IMR-90 (cell line): ENCODE results near the gene ADGRL3. TPM values are rescaled to one million over a fixed set of nuclear protein-coding genes. Genes with fewer than 3 reads are reported as not detected.

Experiments used
- ATAC-seq: fragments of 200-7000 bp; cut with Tn5 transposase; 2 replicates; pipeline ENCODE4 v1.9.1; 2020; ENCODE audit warnings: low read depth, mild to moderate bottlenecking, moderate library complexity
- BruUV-seq: library from RNA; stranded (reverse); fragments of 400-500 nt; replicated peaks from 2 replicates; lab custom pipeline; 2021; lab: Mats Ljungman, UMichigan
- CTCF ChIA-PET: fragments of 300-600 bp; formaldehyde crosslinking; extraction: SDS; loops from one replicate; lab custom pipeline; 2021; ENCODE audit warnings: antibody characterized with exemption; lab: Yijun Ruan, JAX
- POLR2A ChIA-PET: fragments of 300-600 bp; sonication (Branson Sonifier 250); formaldehyde crosslinking; loops from one replicate; lab custom pipeline; 2022; ENCODE audit warnings: antibody characterized with exemption; ENCODE audit not compliant: unreplicated experiment; lab: Charles Lee
- DNase-seq: peaks from one replicate; pipeline ENCODE4 v3.0.0; 2013
- H2AFZ ChIP-seq: replicated peaks from 2 replicates; pipeline ENCODE3; 2013; ENCODE audit warnings: low read length, mild to moderate bottlenecking; ENCODE audit not compliant: poor library complexity
- H2AK5ac ChIP-seq: 2 replicates; pipeline ENCODE4 v1.6.1; 2013; ENCODE audit warnings: low read depth, low read length, inconsistent platforms
- H2AK9ac ChIP-seq: replicated peaks from 2 replicates; pipeline ENCODE3; 2013; ENCODE audit warnings: mild to moderate bottlenecking, low read depth, low read length, moderate library complexity; ENCODE audit not compliant: poor library complexity
- H2BK120ac ChIP-seq: 2 replicates; pipeline ENCODE4 v1.6.1; 2013; ENCODE audit warnings: low read depth, low read length, inconsistent platforms
- H2BK15ac ChIP-seq: 3 replicates; pipeline ENCODE4 v1.6.1; 2013; ENCODE audit warnings: low read depth, low read length, inconsistent platforms
- H2BK20ac ChIP-seq: 2 replicates; pipeline ENCODE4 v1.6.1; 2013; ENCODE audit warnings: low read depth, mild to moderate bottlenecking, inconsistent platforms, low read length, moderate library complexity
- H2BK5ac ChIP-seq: 2 replicates; pipeline ENCODE4 v1.6.1; 2013; ENCODE audit warnings: mild to moderate bottlenecking, low read depth, low read length, inconsistent platforms; ENCODE audit not compliant: poor library complexity, severe bottlenecking
- H3K14ac ChIP-seq: replicated peaks from 2 replicates; pipeline ENCODE4 v1.6.1; 2013; ENCODE audit warnings: low read depth, low read length, inconsistent platforms
- H3K18ac ChIP-seq: 2 replicates; pipeline ENCODE4 v1.6.1; 2013; ENCODE audit warnings: low read depth, low read length, control low read depth
- H3K23ac ChIP-seq: 2 replicates; pipeline ENCODE4 v1.6.1; 2013; ENCODE audit warnings: low read depth, low read length, inconsistent platforms
- H3K27ac ChIP-seq: 2 replicates; pipeline ENCODE4 v1.5.1; 2013; ENCODE audit warnings: mild to moderate bottlenecking, control low read depth, low read length; ENCODE audit not compliant: insufficient read depth
- H3K27me3 ChIP-seq: 2 replicates; pipeline ENCODE4 v1.6.1; 2013; ENCODE audit warnings: low read length; ENCODE audit not compliant: control insufficient read depth, insufficient read depth
- H3K36me3 ChIP-seq: 2 replicates; pipeline ENCODE4 v1.6.1; 2013; ENCODE audit warnings: low read length, mixed read lengths; ENCODE audit not compliant: control insufficient read depth, insufficient read depth
- H3K4ac ChIP-seq: 2 replicates; pipeline ENCODE4 v1.6.1; 2013; ENCODE audit warnings: low read depth, low read length, inconsistent platforms
- H3K4me1 ChIP-seq: 2 replicates; pipeline ENCODE4 v1.6.1; 2013; ENCODE audit warnings: low read length, mixed read lengths; ENCODE audit not compliant: control insufficient read depth, insufficient read depth
- H3K4me2 ChIP-seq: 2 replicates; pipeline ENCODE4 v1.6.1; 2013; ENCODE audit warnings: low read depth, mild to moderate bottlenecking, control low read depth, low read length, moderate library complexity
- H3K4me3 ChIP-seq: 2 replicates; pipeline ENCODE4 v1.5.1; 2013; ENCODE audit warnings: low read depth, mild to moderate bottlenecking, control low read depth, low read length, moderate library complexity; ENCODE audit not compliant: insufficient read depth
- H3K56ac ChIP-seq: 2 replicates; pipeline ENCODE4 v1.6.1; 2013; ENCODE audit warnings: low read length, inconsistent platforms; ENCODE audit not compliant: insufficient read depth; ENCODE audit errors: extremely low read depth
- H3K79me1 ChIP-seq, 2 experiments: 2 replicates each; pipeline ENCODE4 v1.6.1; 2013; ENCODE audit warnings: low read length in 2 of 2, inconsistent platforms in 1 of 2, low read depth in 1 of 2
- H3K9ac ChIP-seq: 2 replicates; pipeline ENCODE4 v1.6.1; 2013; ENCODE audit warnings: low read depth, low read length, control low read depth
- H3K9me1 ChIP-seq: 2 replicates; pipeline ENCODE4 v1.6.1; 2013; ENCODE audit warnings: low read length, inconsistent platforms; ENCODE audit not compliant: insufficient read depth
- H3K9me3 ChIP-seq: 2 replicates; pipeline ENCODE4 v1.6.1; 2013; ENCODE audit warnings: low read length; ENCODE audit not compliant: control insufficient read depth, insufficient read depth
- H4K20me1 ChIP-seq: 2 replicates; pipeline ENCODE4 v1.6.1; 2013; ENCODE audit warnings: low read length, inconsistent platforms; ENCODE audit not compliant: insufficient read depth
- H4K5ac ChIP-seq: 2 replicates; pipeline ENCODE4 v1.6.1; 2013; ENCODE audit warnings: mild to moderate bottlenecking, low read depth, low read length, control low read depth
- H4K8ac ChIP-seq, 2 experiments: 2 replicates each; pipeline ENCODE4 v1.6.1; 2013; ENCODE audit warnings: low read depth in 2 of 2, low read length in 2 of 2, control low read depth in 1 of 2, inconsistent platforms in 1 of 2
- H4K91ac ChIP-seq: 2 replicates; pipeline ENCODE4 v1.6.1; 2013; ENCODE audit warnings: low read depth, low read length, inconsistent platforms; ENCODE audit not compliant: insufficient read depth
- BHLHE40 ChIP-seq: fragments of 150-350 bp; IDR thresholded peaks from 2 replicates; pipeline ENCODE4 v1.6.1; 2016; ENCODE audit warnings: mild to moderate bottlenecking, low read depth, low read length
- CEBPB ChIP-seq: IDR thresholded peaks from 2 replicates; pipeline ENCODE4 v1.6.1; 2012; ENCODE audit warnings: low read depth, low read length, improper control_type of control experiment
- CHD1 ChIP-seq: IDR thresholded peaks from 2 replicates; pipeline ENCODE4 v1.6.1; 2012; ENCODE audit warnings: low read depth, low read length, improper control_type of control experiment
- FOS ChIP-seq: fragments of 150-350 bp; IDR thresholded peaks from 2 replicates; pipeline ENCODE4 v1.6.1; 2016; ENCODE audit warnings: low read depth, low read length
- MAFK ChIP-seq: IDR thresholded peaks from 2 replicates; pipeline ENCODE4 v1.6.1; 2012; ENCODE audit warnings: low read depth, low read length, improper control_type of control experiment
- MAZ ChIP-seq: IDR thresholded peaks from 2 replicates; pipeline ENCODE4 v1.6.1; 2012; ENCODE audit warnings: low read depth, mild to moderate bottlenecking, low read length, improper control_type of control experiment, moderate library complexity, borderline replicate concordance
- MXI1 ChIP-seq: IDR thresholded peaks from 2 replicates; pipeline ENCODE4 v1.6.1; 2012; ENCODE audit warnings: low read depth, mild to moderate bottlenecking, low read length, moderate library complexity, borderline replicate concordance
- NFE2L2 ChIP-seq: fragments of 150-350 bp; IDR thresholded peaks from 2 replicates; pipeline ENCODE4 v1.6.1; 2016; ENCODE audit warnings: low read depth, mild to moderate bottlenecking, low read length
- POLR2A ChIP-seq: IDR thresholded peaks from 2 replicates; pipeline ENCODE4 v1.6.1; 2012; ENCODE audit warnings: mild to moderate bottlenecking, low read depth, low read length
- RAD21 ChIP-seq: IDR thresholded peaks from 2 replicates; pipeline ENCODE4 v1.6.1; 2012; ENCODE audit warnings: low read length, improper control_type of control experiment
- RCOR1 ChIP-seq: IDR thresholded peaks from 2 replicates; pipeline ENCODE4 v1.6.1; 2012; ENCODE audit warnings: mild to moderate bottlenecking, low read length, improper control_type of control experiment; ENCODE audit not compliant: insufficient replicate concordance
- RFX5 ChIP-seq: IDR thresholded peaks from 2 replicates; pipeline ENCODE4 v1.8.0; 2012; ENCODE audit warnings: low read depth, mild to moderate bottlenecking, low read length, moderate library complexity
- SMC3 ChIP-seq: fragments of 150-350 bp; IDR thresholded peaks from 2 replicates; pipeline ENCODE4 v1.6.1; 2016; ENCODE audit warnings: low read depth, mild to moderate bottlenecking, antibody characterized with exemption, low read length, moderate library complexity
- whole genome bisulfite sequencing, 2 experiments: methylation state at CpG; one replicate each; pipeline versions ENCODE4 v1.1.5 to v1.1.7; 2013; ENCODE audit warnings: missing lambda C conversion rate in 2 of 2; ENCODE audit not compliant: insufficient read length in 1 of 2; ENCODE audit errors: extremely low coverage in 2 of 2; 5-methylcytosine and 5-hydroxymethylcytosine counted together
- dilution Hi-C: fragments of 300-500 bp; cut with HindIII; formaldehyde crosslinking; loops from one replicate; pipeline ENCODE4 v1.14.3; 2018; ENCODE audit warnings: low sequenced_read_pairs; ENCODE audit not compliant: unreplicated experiment
- in situ Hi-C: fragments of 300-500 bp; cut with MboI; formaldehyde crosslinking; loops from 3 replicates; pipeline ENCODE4 v1.14.3; 2019; ENCODE audit warnings: low sequenced_read_pairs, inconsistent platforms, mixed read lengths
- intact Hi-C: fragments of 100-400 bp; cut with micrococcal nuclease; formaldehyde crosslinking; loops from 2 replicates; pipeline ENCODE4 v1.10.0; 2022
- polyA plus RNA-seq, 3 experiments: library from polyadenylated mRNA; depleted of rRNA; stranded (reverse); fragments of >200 nt; gene quantifications; 2 replicates each; pipeline ENCODE4 v1.2.3, GENCODE V29; 2012; ENCODE audit warnings: low replicate concordance in 1 of 3
- total RNA-seq: library from RNA; depleted of rRNA; stranded (reverse); fragments of >200 nt; gene quantifications from 2 replicates; pipeline ENCODE4 v1.2.3, GENCODE V29; 2012
- TF ChIP-seq, protein P1 (sequence below): fragments of 150-350 bp; IDR thresholded peaks from 2 replicates; pipeline ENCODE4 v1.6.1; 2016; ENCODE audit warnings: low read depth, mild to moderate bottlenecking, low read length, moderate library complexity, borderline replicate concordance
- TF ChIP-seq, protein P2 (sequence below): fragments of 150-350 bp; IDR thresholded peaks from 2 replicates; pipeline ENCODE4 v1.6.1; 2017; ENCODE audit warnings: mild to moderate bottlenecking, antibody characterized with exemption, low read length, low read depth
- TF ChIP-seq, protein P3 (sequence below): conservative IDR thresholded peaks from 2 replicates; pipeline ENCODE4 v1.5.1; 2012; ENCODE audit warnings: mild to moderate bottlenecking, low read depth, low read length, improper control_type of control experiment

The ADGRL3 gene
- total and polyA plus RNA-seq, 2 of the 4 experiments (the other 2 are of a cell fraction): 0.46 to 2.5 TPM

- Histone ChIP-seq H2BK15ac (no peak overlapping the region), H3K56ac (no peak overlapping the region), H2BK5ac (no peak overlapping the region), H3K36me3 (no peaks in the 10 kb centered on the region), H3K4ac (no peak overlapping the region), H4K91ac (no peak overlapping the region), H2AK5ac (no peak overlapping the region), H3K27ac (no peak overlapping the region), H2BK20ac (no peak overlapping the region), H4K20me1 (no peaks in the 10 kb centered on the region), H2AFZ (no peak overlapping the region), H3K79me1 (no peaks in the 10 kb centered on the region), H3K27me3 (peaks cover 8% of the 10 kb centered on the region), H3K9ac (no peak overlapping the region), H2AK9ac (no peak overlapping the region), H3K23ac (no peak overlapping the region), H3K4me1 (no peaks in the 10 kb centered on the region), H3K18ac (no peak overlapping the region), H3K4me3 (no peak overlapping the region), H2BK120ac (no peak overlapping the region), H4K5ac (no peak overlapping the region), H3K4me2 (no peak overlapping the region), H3K9me1 (no peaks in the 10 kb centered on the region), H4K8ac (no peak overlapping the region), H3K9me3 (no peaks in the 10 kb centered on the region), H3K14ac (no peak overlapping the region)
- DNase-seq (no peak), ATAC-seq (no peak)
- in situ Hi-C loops (no loop called here), intact Hi-C loops (no loop called here), dilution Hi-C loops (no loop called here)
- BruUV-seq: no TSS peak
- ChIA-PET CTCF (no interaction called here), POLR2A (no interaction called here)
- no CpG with 5 or more reads among the region's 1 CpG for WGBS, 2 experiments
- TF ChIP-seq RCOR1 (no peak), CHD1 (no peak), FOS (no peak), BHLHE40 (no peak), POLR2A (no peak), MXI1 (no peak), NFE2L2 (no peak), RAD21 (no peak), MAFK (no peak), CEBPB (no peak), RFX5 (no peak), SMC3 (no peak), MAZ (no peak)
- TF ChIP-seq, protein P1, sequence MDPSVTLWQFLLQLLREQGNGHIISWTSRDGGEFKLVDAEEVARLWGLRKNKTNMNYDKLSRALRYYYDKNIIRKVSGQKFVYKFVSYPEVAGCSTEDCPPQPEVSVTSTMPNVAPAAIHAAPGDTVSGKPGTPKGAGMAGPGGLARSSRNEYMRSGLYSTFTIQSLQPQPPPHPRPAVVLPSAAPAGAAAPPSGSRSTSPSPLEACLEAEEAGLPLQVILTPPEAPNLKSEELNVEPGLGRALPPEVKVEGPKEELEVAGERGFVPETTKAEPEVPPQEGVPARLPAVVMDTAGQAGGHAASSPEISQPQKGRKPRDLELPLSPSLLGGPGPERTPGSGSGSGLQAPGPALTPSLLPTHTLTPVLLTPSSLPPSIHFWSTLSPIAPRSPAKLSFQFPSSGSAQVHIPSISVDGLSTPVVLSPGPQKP: no peak
- TF ChIP-seq, protein P2, sequence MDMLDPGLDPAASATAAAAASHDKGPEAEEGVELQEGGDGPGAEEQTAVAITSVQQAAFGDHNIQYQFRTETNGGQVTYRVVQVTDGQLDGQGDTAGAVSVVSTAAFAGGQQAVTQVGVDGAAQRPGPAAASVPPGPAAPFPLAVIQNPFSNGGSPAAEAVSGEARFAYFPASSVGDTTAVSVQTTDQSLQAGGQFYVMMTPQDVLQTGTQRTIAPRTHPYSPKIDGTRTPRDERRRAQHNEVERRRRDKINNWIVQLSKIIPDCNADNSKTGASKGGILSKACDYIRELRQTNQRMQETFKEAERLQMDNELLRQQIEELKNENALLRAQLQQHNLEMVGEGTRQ: no peak
- TF ChIP-seq, protein P3, sequence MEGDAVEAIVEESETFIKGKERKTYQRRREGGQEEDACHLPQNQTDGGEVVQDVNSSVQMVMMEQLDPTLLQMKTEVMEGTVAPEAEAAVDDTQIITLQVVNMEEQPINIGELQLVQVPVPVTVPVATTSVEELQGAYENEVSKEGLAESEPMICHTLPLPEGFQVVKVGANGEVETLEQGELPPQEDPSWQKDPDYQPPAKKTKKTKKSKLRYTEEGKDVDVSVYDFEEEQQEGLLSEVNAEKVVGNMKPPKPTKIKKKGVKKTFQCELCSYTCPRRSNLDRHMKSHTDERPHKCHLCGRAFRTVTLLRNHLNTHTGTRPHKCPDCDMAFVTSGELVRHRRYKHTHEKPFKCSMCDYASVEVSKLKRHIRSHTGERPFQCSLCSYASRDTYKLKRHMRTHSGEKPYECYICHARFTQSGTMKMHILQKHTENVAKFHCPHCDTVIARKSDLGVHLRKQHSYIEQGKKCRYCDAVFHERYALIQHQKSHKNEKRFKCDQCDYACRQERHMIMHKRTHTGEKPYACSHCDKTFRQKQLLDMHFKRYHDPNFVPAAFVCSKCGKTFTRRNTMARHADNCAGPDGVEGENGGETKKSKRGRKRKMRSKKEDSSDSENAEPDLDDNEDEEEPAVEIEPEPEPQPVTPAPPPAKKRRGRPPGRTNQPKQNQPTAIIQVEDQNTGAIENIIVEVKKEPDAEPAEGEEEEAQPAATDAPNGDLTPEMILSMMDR: no peak
These were observed 5.0 kb upstream of the ADGRL3 start for GRCh38 chr4:61195101-61195500.
